ENCODE data around the gene SPIRE2.
A peak's percentile ranks its signal among the peaks of the same experiment; 100 is the strongest.
"Not testable (repeated sequence)": the region's sequence is repeated elsewhere in the genome, so short reads cannot be mapped to it uniquely, and the experiment has no call there.

The SPIRE2 gene

GRCh38 chr16:89811321-89811720, 17.0 kb upstream of the SPIRE2 start:
- DNase-seq (ENCODE audit: low spot score): no peak

- DNase-seq (ENCODE audit: low spot score): no peak
Measured at GRCh38 chr16:89815639-89816348, 12.5 kb upstream of the SPIRE2 start.

DNA sequence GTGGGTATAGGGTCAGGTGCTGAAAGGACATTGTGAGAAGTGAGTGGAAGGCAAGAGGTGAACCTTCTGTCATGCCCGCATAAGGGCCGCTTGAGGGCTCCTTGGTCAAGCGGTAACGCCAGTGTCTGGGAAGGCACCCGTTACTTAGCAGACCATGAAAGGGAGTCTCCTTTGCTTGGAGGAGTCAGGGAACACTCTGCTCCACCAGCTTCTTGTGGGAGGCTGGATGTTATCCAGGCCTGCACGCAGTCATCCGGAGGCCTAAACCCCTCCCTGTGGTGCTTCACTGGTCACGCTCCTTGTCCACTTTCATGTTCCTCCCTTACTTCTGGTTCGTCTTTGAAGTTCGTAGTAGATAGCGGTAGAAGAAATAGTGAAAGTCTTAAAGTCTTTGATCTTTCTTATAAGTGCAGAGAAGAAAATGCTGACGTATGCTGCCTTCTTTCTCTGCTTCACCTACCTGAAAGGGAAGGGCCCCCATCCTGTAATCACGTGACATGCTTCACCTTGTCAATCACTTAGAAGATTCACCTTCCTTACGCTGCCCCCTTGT, 9.3 kb upstream of the SPIRE2 start:
- DNase-seq (ENCODE audit: low spot score): not testable (repeated sequence)

DNA sequence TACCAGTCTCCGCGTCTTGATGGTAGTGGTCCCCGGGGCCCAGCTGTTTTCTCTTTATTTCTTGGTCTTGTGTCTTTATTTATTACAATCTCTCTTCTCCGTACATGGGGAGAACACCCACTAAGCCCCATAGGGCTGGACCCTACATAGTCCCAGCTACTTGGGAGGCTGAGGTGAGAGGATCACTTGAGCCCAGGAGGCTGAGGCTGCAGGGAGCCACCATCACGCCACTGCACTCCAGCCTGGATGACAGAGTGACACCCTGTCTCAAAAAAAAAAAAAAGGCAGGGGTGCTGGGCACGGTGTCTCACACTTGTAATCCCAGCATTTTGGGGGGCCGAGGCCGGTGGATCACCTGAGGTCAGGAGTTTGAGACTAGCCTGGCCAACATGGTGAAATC, 8.8 kb upstream of the SPIRE2 start:
- not testable (repeated sequence) for DNase-seq (ENCODE audit: low spot score)

- DNase-seq (ENCODE audit: low spot score): no peak
Measured at GRCh38 chr16:89821438-89822187, 6.7 kb upstream of the SPIRE2 start.

- DNase-seq (ENCODE audit: low spot score): no peak
Measured at GRCh38 chr16:89822188-89823086, 5.8 kb upstream of the SPIRE2 start.

- no peak for DNase-seq (ENCODE audit: low spot score)
Measured at GRCh38 chr16:89823087-89823823, 5.0 kb upstream of the SPIRE2 start.

DNA sequence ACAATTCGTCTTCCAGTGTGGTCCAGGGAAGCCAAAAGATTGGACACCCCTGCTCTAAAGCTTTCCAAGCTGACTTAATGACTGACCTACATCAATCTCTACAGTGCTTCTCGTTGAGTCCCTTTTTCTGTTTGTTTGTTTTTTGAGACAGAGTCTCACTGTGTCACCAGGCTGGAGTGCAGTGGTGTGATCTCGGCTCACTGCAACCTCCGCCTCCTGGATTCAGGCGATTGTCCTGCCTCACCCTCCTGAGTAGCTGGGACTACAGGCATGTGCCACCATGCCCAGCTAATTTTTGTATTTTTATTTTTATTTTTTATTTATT, 4.5 kb upstream of the SPIRE2 start:
- DNase-seq (ENCODE audit: low spot score): not testable (repeated sequence)

- DNase-seq (ENCODE audit: low spot score): no peak
Measured at GRCh38 chr16:89826531-89827382, 1.5 kb upstream of the SPIRE2 start.

DNA sequence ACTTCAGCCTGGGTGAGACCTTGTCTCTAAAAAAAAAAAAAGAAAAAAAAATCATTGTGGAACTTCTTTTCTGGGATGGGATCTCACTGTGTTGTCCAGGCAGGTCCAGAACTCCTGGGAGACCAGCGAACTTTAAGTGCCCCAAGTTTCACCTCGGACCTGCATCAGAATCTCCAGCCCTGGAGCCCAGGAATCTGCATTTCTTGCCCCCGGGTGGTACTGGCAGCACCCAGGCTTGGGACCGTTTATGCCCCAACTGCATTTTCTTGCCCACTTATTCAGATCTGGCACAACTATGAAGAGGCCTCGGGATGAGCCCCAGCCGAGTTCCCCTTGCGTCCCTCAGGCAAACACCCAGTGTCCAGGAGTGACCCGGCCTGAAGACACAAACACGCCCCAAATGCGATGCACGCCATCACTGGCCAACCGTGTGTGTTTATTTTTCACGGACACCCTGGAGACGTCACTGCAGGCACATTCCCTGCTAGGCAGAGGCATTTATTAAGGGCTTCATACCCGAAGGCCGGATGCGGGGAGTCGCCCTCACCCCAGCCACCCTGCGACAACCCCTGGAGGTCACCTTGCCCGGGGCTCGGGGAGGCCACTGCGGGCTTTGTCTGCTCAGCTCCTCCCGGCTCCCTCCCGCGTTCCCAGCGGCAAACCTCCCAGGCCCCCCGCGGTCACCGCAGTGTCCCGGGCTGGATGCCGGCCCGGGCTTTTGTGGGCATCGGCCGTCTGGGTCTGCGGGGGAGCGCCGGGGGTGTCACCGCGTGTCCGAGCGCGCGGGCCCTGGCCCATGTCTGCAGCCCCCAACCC, 684 bp upstream of the SPIRE2 start:
- peak; percentile 72 for DNase-seq (ENCODE audit: low spot score)

DNA sequence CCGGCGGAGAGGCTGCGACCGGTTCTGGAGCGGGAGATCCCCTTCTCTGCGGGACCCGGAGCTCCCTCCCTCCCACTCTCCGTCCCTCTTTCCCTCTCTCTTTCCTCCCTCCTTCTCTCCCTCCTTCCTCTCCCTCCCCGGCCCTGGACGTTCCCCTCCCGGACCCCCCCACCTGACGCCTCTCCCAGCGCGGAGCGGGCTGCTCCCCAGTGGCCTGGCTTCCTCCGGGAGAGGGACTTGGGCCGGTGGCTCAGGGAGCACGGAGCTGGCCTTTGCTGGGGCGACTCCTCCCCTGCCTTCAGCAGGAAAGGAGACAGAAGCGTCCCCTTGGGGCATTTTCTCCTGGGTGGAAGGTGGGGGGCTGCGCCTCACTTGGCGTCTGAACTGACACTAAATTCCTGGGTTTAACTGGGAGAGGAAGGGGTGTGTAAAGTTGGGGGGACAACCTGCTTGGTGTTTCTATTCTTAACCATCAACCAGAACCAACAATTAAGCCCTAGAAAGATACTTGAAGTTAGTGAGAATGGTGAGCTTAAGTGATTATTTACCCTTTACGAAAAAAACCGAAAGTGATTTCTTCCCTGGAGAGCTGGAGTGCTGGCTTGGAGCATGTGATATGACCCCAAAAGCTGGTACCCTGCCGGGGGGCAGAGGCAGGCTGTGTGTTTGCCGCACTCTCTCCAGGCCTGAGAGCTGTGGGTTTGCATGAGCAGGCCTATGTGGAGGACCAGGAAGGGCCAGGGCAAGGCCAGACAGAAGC, 775 bp downstream of the SPIRE2 start:
- no peak for DNase-seq (ENCODE audit: low spot score)

DNA sequence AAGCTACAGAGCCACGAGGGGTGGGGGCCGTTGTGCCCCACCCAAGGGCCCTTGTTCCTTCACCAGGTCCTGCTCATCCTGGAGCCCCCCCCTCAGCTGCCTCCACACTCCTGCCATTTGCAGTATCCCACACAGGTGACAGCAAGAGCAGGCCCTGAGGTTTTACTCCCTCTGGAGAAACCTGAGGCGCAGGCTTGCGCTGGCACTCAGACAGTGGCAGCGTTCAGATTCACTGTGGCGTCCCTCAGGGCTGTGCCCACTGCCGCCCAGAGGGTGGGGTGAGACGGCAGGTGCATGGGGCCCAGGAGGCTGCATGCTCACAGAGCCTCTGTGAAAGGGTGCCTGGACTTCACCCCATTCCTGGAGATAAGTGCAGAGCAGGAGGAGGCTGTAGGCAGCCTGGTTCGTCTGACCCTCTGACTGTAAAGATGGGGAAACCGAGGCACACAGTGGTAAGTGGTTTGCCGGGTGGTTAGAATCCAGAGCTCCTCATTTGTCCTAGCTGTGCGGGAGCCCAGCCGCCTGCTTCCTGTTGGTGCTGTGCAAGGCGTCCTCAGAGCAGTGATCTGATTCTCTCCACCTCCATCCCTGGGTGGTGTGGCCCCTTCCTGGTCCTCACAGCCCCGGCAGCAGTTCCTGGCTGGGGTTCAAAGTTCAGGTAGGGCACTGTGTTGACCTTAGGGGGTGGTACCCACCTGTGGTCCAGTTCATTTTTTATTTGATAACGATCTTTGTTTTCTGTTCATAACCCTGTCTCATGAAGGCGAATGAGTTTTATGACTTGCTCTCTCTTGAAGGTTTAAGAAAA, 1.6 kb downstream of the SPIRE2 start:
- DNase-seq (ENCODE audit: low spot score): no peak

DNA sequence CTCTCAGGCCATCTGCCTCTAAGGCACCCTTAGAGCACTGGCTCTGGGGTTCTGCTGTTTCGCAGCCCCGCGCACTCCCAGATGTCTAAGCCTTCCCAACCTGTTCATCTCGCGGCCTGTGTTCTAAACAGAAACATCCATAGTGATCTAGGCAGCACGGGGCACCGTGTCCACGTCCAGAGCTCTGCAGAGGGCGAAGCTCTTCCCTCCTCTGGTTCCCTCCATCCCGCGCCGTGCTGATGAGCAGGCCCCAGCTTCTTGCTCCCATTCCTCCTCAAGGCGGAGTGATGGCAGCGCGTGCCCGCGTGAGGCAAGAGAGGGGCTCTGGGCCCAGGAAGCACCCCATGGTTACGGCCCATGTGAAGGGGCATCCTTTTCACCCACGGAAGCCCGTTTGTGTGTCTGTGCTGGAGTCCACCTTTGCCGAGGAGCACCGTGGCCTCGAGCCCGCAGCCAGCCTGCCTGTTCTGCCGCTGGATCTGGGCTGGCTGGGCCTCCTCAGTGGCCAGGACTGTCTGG, 3.6 kb downstream of the SPIRE2 start:
- no peak for DNase-seq (ENCODE audit: low spot score)

GRCh38 chr16:89833664-89834363, 5.5 kb downstream of the SPIRE2 start:
- DNase-seq (ENCODE audit: low spot score): not testable (repeated sequence)

GRCh38 chr16:89834813-89835363, 6.6 kb downstream of the SPIRE2 start:
- not testable (repeated sequence) for DNase-seq (ENCODE audit: low spot score)

- not testable (repeated sequence) for DNase-seq (ENCODE audit: low spot score)
Measured at GRCh38 chr16:89836484-89836883, 8.2 kb downstream of the SPIRE2 start.

DNA sequence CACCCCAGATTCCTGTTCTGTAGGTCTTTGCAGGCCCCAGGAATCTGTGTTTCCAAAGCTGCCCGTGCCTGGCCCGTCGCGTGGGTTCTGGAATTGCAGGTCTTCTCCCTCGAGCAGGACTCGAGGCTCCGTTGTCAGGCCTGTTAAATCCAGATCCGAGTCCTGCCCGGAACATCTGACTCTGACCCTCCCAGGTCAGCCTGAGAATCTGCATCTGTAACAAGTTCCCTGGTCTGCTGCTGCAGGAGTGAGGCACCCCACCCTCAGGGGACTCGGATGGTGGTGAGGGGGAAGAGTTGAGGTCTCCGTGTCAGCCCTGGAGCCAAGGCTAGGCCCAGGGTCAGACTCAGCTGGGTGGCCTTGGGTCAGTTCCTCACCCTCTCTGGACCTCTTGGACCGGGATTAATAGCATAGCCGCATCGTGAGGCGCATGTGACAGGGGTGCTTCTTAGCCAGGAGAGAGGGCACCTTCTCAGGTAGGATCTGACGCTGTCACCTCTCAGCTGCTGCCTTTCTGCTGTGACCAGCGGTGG, 8.8 kb downstream of the SPIRE2 start:
- DNase-seq (ENCODE audit: low spot score): no peak
